Small intestine (tissue), 7 donors: ENCODE data around the gene MON2. TPM values are rescaled to one million over a fixed set of nuclear protein-coding genes. Genes with fewer than 3 reads are reported as not detected.
A peak's percentile ranks its signal among the peaks of the same experiment; 100 is the strongest.

Experiments used
- DNase-seq, 2 donors: peaks; one replicate each; pipeline versions ENCODE4 v3.0.0 to v3.0.0-alpha.2; 2013
- FAIRE-seq: peaks from 2 replicates; lab custom pipeline; 2012; peaks lifted over from hg19 to GRCh38; lab: Jason Lieb, UNC
- H3K27ac ChIP-seq, 3 donors: one replicate each; pipeline ENCODE4 v1.5.1; 2013; ENCODE audit warnings: low read length in 2 of 3, mild to moderate bottlenecking in 2 of 3, control low read depth in 1 of 3, inconsistent platforms in 1 of 3, low read depth in 1 of 3, moderate library complexity in 1 of 3
- H3K27me3 ChIP-seq, 3 donors: one replicate each; pipeline ENCODE4 v1.6.1; 2013; ENCODE audit warnings: low read length in 3 of 3, inconsistent platforms in 1 of 3; ENCODE audit not compliant: control insufficient read depth in 3 of 3, insufficient read depth in 3 of 3
- H3K36me3 ChIP-seq, 3 donors: one replicate each; pipeline ENCODE4 v1.6.1; 2013; ENCODE audit warnings: low read length in 3 of 3, inconsistent platforms in 1 of 3, low read depth in 1 of 3, mild to moderate bottlenecking in 1 of 3, moderate library complexity in 1 of 3; ENCODE audit not compliant: control insufficient read depth in 3 of 3, insufficient read depth in 2 of 3
- H3K4me1 ChIP-seq, 3 donors: one replicate each; pipeline ENCODE4 v1.6.1; 2013; ENCODE audit warnings: low read length in 2 of 3, inconsistent platforms in 1 of 3, low read depth in 1 of 3, mild to moderate bottlenecking in 1 of 3, moderate library complexity in 1 of 3; ENCODE audit not compliant: control insufficient read depth in 3 of 3, insufficient read depth in 2 of 3
- H3K4me3 ChIP-seq, 3 donors: one replicate each; pipeline ENCODE4 v1.5.1; 2013; ENCODE audit warnings: low read length in 3 of 3, control low read depth in 1 of 3, inconsistent platforms in 1 of 3, low read depth in 1 of 3, mild to moderate bottlenecking in 1 of 3, moderate library complexity in 1 of 3
- H3K9me3 ChIP-seq, 2 donors: one replicate each; pipeline ENCODE4 v1.6.1; 2013; ENCODE audit warnings: low read depth in 1 of 2, low read length in 1 of 2; ENCODE audit not compliant: control insufficient read depth in 2 of 2, insufficient read depth in 1 of 2
- WGBS, 3 donors: extraction: QIAGEN DNeasy Blood & Tissue Kit; methylation state at CpG; one replicate each; pipeline ENCODE4 v1.1.7; 2013; 5-methylcytosine and 5-hydroxymethylcytosine counted together
- polyA plus RNA-seq, 4 donors: library from polyadenylated mRNA; stranded (reverse) in 3 of 4; unstranded in 1 of 4; fragments of 200-250 nt in 3 of 4; fragments of 120-200 nt in 1 of 4; gene quantifications; one replicate each; pipeline versions ENCODE4 v1.2.1 to v1.2.3, GENCODE V29; 2013
- donor health status: healthy with polysubstance abuse.
- donor health status: control.
- donor health status: control.
- donor health status: Bipolar disorder and iron deficiency.
- donor health status: healthy.

Gene MON2
- polyA plus RNA-seq, 4 donors = 7.1 to 43.5 (median 9.3) TPM

DNA sequence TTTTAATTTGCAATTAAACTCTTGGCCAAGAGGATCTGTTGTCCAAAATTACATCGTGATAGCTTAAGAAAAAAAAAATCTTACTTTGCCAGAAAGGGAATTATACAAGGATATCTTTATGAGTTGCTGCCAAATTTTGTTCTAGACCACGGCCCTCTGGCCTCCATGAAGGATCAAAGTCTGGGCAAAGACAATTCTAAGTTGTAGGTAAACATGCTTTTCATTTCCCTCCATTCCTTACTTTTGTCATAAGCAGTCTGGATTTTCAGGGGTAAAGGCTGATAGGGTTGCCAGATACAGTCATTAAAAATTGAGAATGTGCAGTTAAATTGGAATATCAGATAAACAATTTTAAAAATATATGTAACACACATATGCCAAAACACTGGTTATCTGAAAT lies 135.1 kb downstream of the MON2 start:
- Histone ChIP-seq H3K36me3 (no peaks in the 10 kb centered on the region), H3K4me1 (peaks cover 0 to 2% (median 2%) of the 10 kb centered on the region in 3 donors), H3K27me3 (no peaks in the 10 kb centered on the region), H3K9me3 (no peaks in the 10 kb centered on the region), H3K27ac (peak overlapping the region in 2 of 3 donors; percentile 82 to 98), H3K4me3 (peak overlapping the region in 1 of 3 donors; percentile 66)
- no peak for FAIRE-seq
- no peak for DNase-seq
- 14 to 30% (median 23%) methylated on average over 2 of the region's 2 CpGs for whole genome bisulfite sequencing, 3 donors

DNA sequence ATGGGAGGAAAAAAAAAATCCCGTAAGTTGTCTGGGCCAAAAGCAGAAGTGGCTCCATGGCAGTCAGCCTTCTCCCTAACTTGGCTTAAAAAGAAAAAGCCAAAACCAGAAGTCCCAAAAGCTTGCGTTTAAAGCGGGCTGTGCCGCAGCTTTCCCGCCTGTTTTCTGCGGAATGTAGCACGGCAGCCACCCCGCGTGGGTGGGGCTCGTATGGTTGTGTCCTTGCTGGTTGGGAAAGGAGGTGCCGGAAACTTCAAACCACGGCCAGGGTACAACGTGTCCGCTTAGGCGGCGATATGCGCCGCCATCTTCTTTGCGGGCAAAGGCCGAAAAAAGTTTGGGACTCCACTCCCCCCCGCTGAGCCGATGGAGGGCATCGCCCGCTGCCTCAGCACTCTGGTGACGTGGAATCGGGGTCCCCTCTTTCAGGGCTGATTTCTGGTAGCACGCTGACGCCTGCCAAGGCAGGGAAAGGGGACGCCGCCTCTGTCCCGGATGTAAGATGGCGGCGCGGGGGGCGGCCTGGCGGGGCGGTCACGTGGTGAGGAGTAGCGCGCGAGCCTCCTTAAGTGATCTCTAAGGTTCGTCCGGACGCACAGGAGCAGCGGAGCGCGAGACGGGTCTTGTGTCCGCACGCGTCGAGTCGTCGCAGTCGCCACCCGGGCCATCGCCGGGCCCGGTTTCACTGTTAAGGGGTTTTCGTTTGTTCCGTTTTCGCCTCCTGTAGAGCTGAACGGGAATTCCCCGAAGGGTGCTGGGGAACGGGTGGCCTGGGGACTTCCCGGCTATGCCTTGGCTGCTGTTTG lies 135.8 kb downstream of the MON2 start:
- peak overlapping the region; percentile 98 to 100 (median 98) for H3K27ac ChIP-seq
- no peaks in the 10 kb centered on the region for H3K9me3 ChIP-seq
- WGBS, 3 donors = 0 to 1% (median 0%) methylated on average over 60 to 66 of the region's 66 CpGs
- peak overlapping the region; percentile 66 to 81 (median 72) for H3K4me3 ChIP-seq
- H3K4me1 ChIP-seq = peaks cover 0 to 2% (median 2%) of the 10 kb centered on the region in 3 donors
- H3K27me3 ChIP-seq = no peaks in the 10 kb centered on the region
- FAIRE-seq (no peak), DNase-seq (peak; percentile 92 to 96)
- H3K36me3 ChIP-seq = no peaks in the 10 kb centered on the region

DNA sequence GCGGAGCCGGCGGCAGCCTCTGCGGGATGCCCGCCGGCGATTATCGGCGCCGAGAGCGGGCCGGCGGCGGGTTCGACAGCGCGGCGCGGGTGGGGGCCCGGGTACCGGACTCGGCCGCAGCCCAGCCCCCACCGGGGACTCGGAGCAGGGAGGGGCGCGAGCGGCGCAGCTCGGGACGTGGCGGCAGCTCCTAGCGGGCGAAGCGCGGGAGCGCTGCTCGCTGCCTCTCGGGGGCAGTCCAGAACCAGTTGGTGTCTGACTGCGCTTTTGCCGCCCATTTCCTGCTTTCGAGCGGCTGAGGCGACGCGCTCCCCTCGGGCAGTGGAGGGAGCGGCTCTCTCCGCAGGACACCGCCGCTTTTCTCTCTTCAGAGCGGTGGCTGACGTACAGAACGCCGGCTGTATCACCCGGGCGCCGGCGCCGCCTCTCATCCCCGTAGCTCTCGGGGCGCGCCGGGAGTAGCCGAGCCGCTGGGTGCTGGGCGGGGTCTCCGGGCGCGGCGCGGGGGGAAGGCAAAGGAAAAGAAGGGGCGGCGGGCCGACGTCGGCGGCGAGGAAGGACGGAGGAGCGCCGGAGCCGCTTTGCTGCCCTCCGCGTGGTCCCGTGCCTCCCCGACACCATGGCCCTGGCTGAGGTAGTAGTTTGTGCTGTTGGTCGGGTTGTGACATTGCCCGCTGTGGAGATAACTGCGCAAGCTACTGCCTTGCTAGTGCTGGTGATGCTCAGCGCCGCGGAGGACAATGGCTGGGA lies 136.6 kb downstream of the MON2 start:
- Histone ChIP-seq H3K36me3 (no peaks in the 10 kb centered on the region), H3K4me1 (peaks cover 0 to 2% (median 2%) of the 10 kb centered on the region in 3 donors), H3K27ac (peak overlapping the region; percentile 98 to 100 (median 98)), H3K9me3 (no peaks in the 10 kb centered on the region), H3K4me3 (peak overlapping the region; percentile 66 to 81 (median 72)), H3K27me3 (no peaks in the 10 kb centered on the region)
- DNase-seq (peak; percentile 82 to 95), FAIRE-seq (no peak)
- 0% methylated on average over 52 to 94 of the region's 94 CpGs for WGBS, 3 donors

DNA sequence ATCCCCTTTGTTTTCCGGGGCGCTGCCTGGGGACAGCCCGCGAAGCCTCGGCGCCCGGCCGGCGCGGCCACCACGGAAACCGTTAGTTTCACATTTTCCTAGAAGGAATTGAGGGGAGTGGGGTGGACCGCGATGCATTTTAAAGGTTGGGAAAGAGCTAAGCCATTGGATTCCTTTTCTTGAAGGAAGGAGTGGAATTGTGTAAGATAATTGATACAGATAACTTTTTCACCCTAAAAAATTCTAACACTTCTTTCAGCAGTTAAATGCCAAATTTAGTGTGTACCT lies 137.1 kb downstream of the MON2 start:
- 0 to 1% (median 1%) methylated on average over 14 of the region's 14 CpGs for WGBS, 3 donors
- Histone ChIP-seq H3K27ac (peak overlapping the region; percentile 98 to 100 (median 98)), H3K4me3 (peak overlapping the region; percentile 66 to 81 (median 72)), H3K27me3 (no peaks in the 10 kb centered on the region), H3K4me1 (peaks cover 0 to 2% (median 2%) of the 10 kb centered on the region in 3 donors), H3K36me3 (no peaks in the 10 kb centered on the region), H3K9me3 (no peaks in the 10 kb centered on the region)
- FAIRE-seq = no peak
- DNase-seq = no peak

DNA sequence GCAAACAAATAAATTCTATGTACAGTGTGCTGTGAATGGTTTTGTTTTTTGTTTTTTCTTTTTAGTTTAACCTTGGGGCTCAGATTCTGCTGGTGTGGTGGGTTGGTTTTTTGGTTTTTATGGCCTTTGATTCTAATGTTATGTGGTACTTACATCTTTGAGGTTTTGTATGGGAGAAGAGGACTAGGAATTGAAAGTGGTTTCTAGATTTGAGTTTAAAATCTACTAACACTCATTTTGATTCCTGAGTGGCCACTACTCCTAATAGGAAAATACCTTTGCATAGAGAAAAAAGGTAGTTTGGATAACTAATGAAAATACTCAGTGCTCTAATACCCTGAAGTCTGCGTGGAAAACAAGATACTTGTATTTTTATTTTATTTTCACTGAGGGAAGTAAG lies 137.7 kb downstream of the MON2 start:
- Histone ChIP-seq H3K27ac (peak overlapping the region in 1 of 3 donors; percentile 98), H3K36me3 (no peaks in the 10 kb centered on the region), H3K27me3 (no peaks in the 10 kb centered on the region), H3K9me3 (no peaks in the 10 kb centered on the region), H3K4me1 (peaks cover 0 to 2% (median 2%) of the 10 kb centered on the region in 3 donors), H3K4me3 (peak overlapping the region in 1 of 3 donors; percentile 66)
- 53 to 83% (median 80%) methylated on average over 1 of the region's 1 CpG for WGBS, 3 donors
- no peak for FAIRE-seq
- no peak for DNase-seq

DNA sequence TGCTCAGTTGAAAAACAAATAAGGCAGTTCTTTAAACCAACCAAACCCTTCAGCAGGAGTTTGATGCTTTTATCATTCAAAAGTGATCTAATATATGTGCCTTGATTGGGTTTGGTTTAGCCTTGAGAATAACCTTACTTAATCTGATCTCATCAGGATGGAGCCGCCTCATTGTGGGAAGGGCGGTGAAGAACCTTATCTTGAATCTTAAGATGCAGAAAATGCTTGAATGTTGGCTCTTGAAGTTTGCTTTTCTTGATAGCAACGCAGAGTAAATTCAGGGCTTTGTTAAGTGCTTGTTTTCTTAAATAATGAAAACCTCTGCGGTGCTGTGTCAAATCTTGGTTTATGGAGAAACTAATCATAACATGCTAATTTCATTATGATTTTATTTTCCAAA lies 138.2 kb downstream of the MON2 start:
- Histone ChIP-seq H3K36me3 (no peaks in the 10 kb centered on the region), H3K27ac (no peak overlapping the region), H3K4me1 (peaks cover 0 to 2% (median 2%) of the 10 kb centered on the region in 3 donors), H3K4me3 (peak overlapping the region in 1 of 3 donors; percentile 66), H3K9me3 (no peaks in the 10 kb centered on the region), H3K27me3 (no peaks in the 10 kb centered on the region)
- no peak for DNase-seq
- FAIRE-seq = no peak
- WGBS, 3 donors = 50 to 81% (median 76%) methylated on average over 4 of the region's 4 CpGs

DNA sequence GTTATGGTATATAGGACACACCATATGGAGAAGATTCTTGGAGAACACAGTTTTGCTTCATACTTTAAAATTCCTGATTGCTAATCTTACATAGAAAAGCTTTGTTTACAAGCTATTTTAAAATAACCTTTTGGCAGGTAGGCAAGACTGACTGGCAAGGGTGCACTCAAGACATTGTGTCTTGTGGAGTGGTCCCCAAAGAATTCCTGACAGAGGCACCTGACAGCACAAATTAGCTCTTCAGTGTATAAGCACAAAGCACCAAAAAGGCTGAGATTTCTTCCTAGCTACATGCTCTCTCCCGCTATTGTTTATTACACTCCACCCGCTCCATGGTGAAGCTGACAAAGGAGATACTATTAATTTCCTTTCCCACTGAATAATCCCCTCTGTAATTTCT lies 139.4 kb downstream of the MON2 start:
- FAIRE-seq (no peak), DNase-seq (no peak)
- H3K4me1 ChIP-seq = peaks cover 0 to 2% (median 2%) of the 10 kb centered on the region in 3 donors
- 92 to 98% (median 97%) methylated on average over 2 of the region's 2 CpGs for WGBS, 3 donors
- no peaks in the 10 kb centered on the region for H3K27me3 ChIP-seq
- H3K36me3 ChIP-seq = no peaks in the 10 kb centered on the region
- H3K9me3 ChIP-seq = no peaks in the 10 kb centered on the region
- H3K27ac ChIP-seq = no peak overlapping the region
- no peak overlapping the region for H3K4me3 ChIP-seq

DNA sequence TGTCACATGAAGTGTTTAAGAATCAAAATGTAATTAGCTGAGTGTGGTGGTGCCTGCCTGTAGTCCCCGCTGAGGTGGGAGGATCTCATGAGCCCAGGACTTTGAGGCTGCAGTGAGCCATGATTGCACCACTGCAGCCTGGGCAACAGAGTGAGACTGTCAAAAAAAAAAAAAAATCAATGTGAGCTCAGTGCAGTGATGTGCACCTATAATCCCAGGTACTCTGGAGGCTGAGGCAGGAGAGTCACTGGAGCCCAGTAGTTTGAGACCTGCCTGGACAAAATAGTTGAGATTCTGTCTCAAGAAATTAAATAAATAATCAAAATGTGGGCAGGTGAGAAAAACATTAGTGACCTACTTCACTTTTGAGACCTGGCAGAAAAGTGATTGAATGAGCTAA lies 140.0 kb downstream of the MON2 start:
- Histone ChIP-seq H3K4me3 (no peak overlapping the region), H3K4me1 (peaks cover 0 to 2% (median 2%) of the 10 kb centered on the region in 3 donors), H3K27ac (no peak overlapping the region), H3K9me3 (no peaks in the 10 kb centered on the region), H3K27me3 (no peaks in the 10 kb centered on the region), H3K36me3 (no peaks in the 10 kb centered on the region)
- no peak for FAIRE-seq
- WGBS, 3 donors = 99 to 100% (median 100%) methylated on average over 1 of the region's 1 CpG
- no peak for DNase-seq
